Measurements from ENCODE around the gene TTLL12. TPM values are rescaled to one million over a fixed set of nuclear protein-coding genes. Genes with fewer than 3 reads are reported as not detected.

The TTLL12 gene
- total and polyA plus RNA-seq, 2 donors (not counting 1 experiment from before 2014, with no cell fraction given), result 11.0 to 21.3 TPM

DNA sequence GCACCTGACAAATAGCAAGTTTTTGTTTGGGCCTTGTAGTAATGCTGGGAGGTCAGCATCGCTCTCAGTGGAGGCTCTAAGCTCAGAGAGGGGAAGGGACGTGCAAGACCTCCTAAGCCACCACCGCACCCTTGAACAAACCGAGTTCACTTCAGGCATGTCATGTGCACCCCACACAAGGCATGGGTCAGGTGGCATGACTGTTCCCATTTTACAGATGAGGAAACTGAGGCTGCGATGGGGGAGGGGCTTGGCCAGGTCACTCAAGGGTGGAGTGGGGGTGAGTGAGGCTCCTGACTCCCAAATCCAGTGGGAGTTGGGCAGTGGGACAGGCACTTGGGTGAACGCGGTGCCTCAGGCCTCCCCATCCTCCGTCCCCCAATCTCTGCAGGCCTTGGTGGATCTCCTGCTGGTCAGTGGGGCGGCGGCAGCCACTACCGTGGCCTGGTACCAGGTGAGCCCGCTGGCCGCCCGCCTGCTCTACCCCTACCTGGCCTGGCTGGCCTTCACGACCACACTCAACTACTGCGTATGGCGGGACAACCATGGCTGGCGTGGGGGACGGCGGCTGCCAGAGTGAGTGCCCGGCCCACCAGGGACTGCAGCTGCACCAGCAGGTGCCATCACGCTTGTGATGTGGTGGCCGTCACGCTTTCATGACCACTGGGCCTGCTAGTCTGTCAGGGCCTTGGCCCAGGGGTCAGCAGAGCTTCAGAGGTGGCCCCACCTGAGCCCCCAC, 24.4 kb downstream of the TTLL12 start:
- Mint-ChIP-seq H3K4me1 (peaks cover 11% of the 10 kb centered on the region), H3K27me3 (no peaks in the 10 kb centered on the region), H3K9me3 (ENCODE audit: insufficient read depth) (no peaks in the 10 kb centered on the region), H3K4me3 (no peak overlapping the region), H3K27ac (no peak overlapping the region)
- no peak for TF ChIP-seq EZH2 (IDR thresholded peaks at IDR 0.05; ENCODE audit: borderline replicate concordance, insufficient read depth, low read depth, low read length, poor library complexity, severe bottlenecking)
- TF ChIP-seq, protein P1, sequence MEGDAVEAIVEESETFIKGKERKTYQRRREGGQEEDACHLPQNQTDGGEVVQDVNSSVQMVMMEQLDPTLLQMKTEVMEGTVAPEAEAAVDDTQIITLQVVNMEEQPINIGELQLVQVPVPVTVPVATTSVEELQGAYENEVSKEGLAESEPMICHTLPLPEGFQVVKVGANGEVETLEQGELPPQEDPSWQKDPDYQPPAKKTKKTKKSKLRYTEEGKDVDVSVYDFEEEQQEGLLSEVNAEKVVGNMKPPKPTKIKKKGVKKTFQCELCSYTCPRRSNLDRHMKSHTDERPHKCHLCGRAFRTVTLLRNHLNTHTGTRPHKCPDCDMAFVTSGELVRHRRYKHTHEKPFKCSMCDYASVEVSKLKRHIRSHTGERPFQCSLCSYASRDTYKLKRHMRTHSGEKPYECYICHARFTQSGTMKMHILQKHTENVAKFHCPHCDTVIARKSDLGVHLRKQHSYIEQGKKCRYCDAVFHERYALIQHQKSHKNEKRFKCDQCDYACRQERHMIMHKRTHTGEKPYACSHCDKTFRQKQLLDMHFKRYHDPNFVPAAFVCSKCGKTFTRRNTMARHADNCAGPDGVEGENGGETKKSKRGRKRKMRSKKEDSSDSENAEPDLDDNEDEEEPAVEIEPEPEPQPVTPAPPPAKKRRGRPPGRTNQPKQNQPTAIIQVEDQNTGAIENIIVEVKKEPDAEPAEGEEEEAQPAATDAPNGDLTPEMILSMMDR (IDR thresholded peaks at IDR 0.05), result no peak
- no peaks in the 10 kb centered on the region for H3K9me3 ChIP-seq (ENCODE audit: control extremely low read depth in 1 of 3, control insufficient read depth in 2 of 3, insufficient read depth in 1 of 3, low read length in 2 of 3)
- intact Hi-C loops (cut with micrococcal nuclease), result no loop called here
- peaks cover 11% of the 10 kb centered on the region for H4K20me1 ChIP-seq (ENCODE audit: control insufficient read depth, insufficient read depth, low read length, poor library complexity, severe bottlenecking)
- ATAC-seq (ENCODE audit: low read depth) (no peak), DNase-seq (no peak)
- peaks cover 0 to 5% of the 10 kb centered on the region in 2 experiments for H3K36me3 ChIP-seq (replicated peaks in 1 of 2; ENCODE audit: control extremely low read depth in 1 of 2, control insufficient read depth in 1 of 2, extremely low read depth in 1 of 2, insufficient read depth in 2 of 2, low read length in 1 of 2)
- H3K9ac ChIP-seq (ENCODE audit: low read length), result no peak overlapping the region
- H3K27me3 ChIP-seq (replicated peaks in 1 of 4; ENCODE audit: control extremely low read depth in 1 of 4, control insufficient read depth in 3 of 4, insufficient read depth in 4 of 4, low read length in 3 of 4), result no peaks in the 10 kb centered on the region
- ChIA-PET POLR2A (interaction anchor here (0.7 kb wide), 1 partner anchor 19 kb away, joined by 3 read pairs; no protein-coding TSS in a partner anchor), CTCF (interaction anchor here (0.5 to 1.5 kb wide), 2 partner anchors 15 to 29 kb away, joined by 3 read pairs; no protein-coding TSS in a partner anchor)
- 97% methylated on average over 21 of the region's 24 CpGs for WGBS (ENCODE audit: insufficient coverage)
- H3K4me3 ChIP-seq (ENCODE audit: control extremely low read depth in 1 of 5, extremely low read depth in 1 of 5, insufficient read depth in 1 of 5, low read depth in 2 of 5, low read length in 4 of 5), result no peak overlapping the region
- H2AFZ ChIP-seq (ENCODE audit: insufficient read depth, low read depth, low read length, poor library complexity, severe bottlenecking), result no peak overlapping the region
- H3K4me1 ChIP-seq (ENCODE audit: control insufficient read depth in 2 of 2, insufficient read depth in 2 of 2, low read length in 2 of 2), result peaks cover 0 to 12% of the 10 kb centered on the region in 2 donors
- H3K4me2 ChIP-seq (replicated peaks; ENCODE audit: low read depth, low read length, poor library complexity, severe bottlenecking), result no peak overlapping the region
- H3K79me2 ChIP-seq (ENCODE audit: control insufficient read depth, insufficient read depth, low read length), result no peaks in the 10 kb centered on the region
- H3K27ac ChIP-seq (ENCODE audit: low read length in 2 of 2), result no peak overlapping the region

DNA sequence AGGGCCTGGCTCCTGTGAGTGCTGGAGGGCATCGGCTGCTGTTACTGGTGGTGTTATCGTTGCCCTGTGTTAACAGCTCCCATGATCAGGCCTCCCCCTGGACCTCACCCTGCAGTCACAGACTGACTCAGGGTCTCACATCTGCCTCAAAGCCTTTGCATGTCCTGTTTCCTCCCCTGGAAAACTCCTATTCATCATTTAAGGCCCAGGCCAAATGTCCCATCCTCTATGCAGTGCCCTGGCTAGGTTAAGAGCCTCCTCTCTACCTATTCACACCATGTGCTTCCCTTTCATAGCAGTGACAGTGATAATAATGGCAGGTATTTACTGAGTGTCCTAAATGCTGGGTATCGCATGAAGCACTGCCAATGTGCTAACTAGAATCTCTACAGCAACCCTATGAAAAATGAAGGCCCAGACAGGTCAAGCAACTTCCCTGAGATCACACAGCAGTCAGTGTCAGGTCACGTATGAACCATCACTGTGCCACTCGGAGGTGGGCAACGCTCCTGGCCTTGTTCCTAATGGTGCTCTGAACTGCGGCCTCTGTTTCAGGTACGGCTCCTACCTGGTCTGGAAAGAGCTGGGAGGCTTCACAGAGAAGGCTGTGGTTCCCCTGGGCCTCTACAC, 26.3 kb downstream of the TTLL12 start:
- TF ChIP-seq EZH2 (IDR thresholded peaks at IDR 0.05; ENCODE audit: borderline replicate concordance, insufficient read depth, low read depth, low read length, poor library complexity, severe bottlenecking), result no peak
- TF ChIP-seq, protein P1 (IDR thresholded peaks at IDR 0.05), result no peak
- Histone ChIP-seq H3K4me3 (ENCODE audit: control extremely low read depth in 1 of 5, extremely low read depth in 1 of 5, insufficient read depth in 1 of 5, low read depth in 2 of 5, low read length in 4 of 5) (no peak overlapping the region), H3K79me2 (ENCODE audit: control insufficient read depth, insufficient read depth, low read length) (no peaks in the 10 kb centered on the region), H3K4me2 (replicated peaks; ENCODE audit: low read depth, low read length, poor library complexity, severe bottlenecking) (no peak overlapping the region), H3K9me3 (ENCODE audit: control extremely low read depth in 1 of 3, control insufficient read depth in 2 of 3, insufficient read depth in 1 of 3, low read length in 2 of 3) (no peaks in the 10 kb centered on the region), H4K20me1 (ENCODE audit: control insufficient read depth, insufficient read depth, low read length, poor library complexity, severe bottlenecking) (peaks cover 15% of the 10 kb centered on the region), H3K4me1 (ENCODE audit: control insufficient read depth in 2 of 2, insufficient read depth in 2 of 2, low read length in 2 of 2) (peaks cover 0 to 12% of the 10 kb centered on the region in 2 donors), H3K27ac (ENCODE audit: low read length in 2 of 2) (no peak overlapping the region), H3K27me3 (replicated peaks in 1 of 4; ENCODE audit: control extremely low read depth in 1 of 4, control insufficient read depth in 3 of 4, insufficient read depth in 4 of 4, low read length in 3 of 4) (no peaks in the 10 kb centered on the region), H2AFZ (ENCODE audit: insufficient read depth, low read depth, low read length, poor library complexity, severe bottlenecking) (no peak overlapping the region), H3K36me3 (replicated peaks in 1 of 2; ENCODE audit: control extremely low read depth in 1 of 2, control insufficient read depth in 1 of 2, extremely low read depth in 1 of 2, insufficient read depth in 2 of 2, low read length in 1 of 2) (peaks cover 0 to 5% of the 10 kb centered on the region in 2 experiments), H3K9ac (ENCODE audit: low read length) (no peak overlapping the region)
- Mint-ChIP-seq H3K27me3 (no peaks in the 10 kb centered on the region), H3K4me1 (peaks cover 13% of the 10 kb centered on the region), H3K9me3 (ENCODE audit: insufficient read depth) (no peaks in the 10 kb centered on the region), H3K4me3 (no peak overlapping the region), H3K27ac (peak overlapping the region; percentile 22)
- DNase-seq (no peak), ATAC-seq (ENCODE audit: low read depth) (no peak)
- intact Hi-C loops (cut with micrococcal nuclease), result no loop called here
- 99% methylated on average over 8 of the region's 8 CpGs for WGBS (ENCODE audit: insufficient coverage)
- ChIA-PET CTCF (no interaction called here), POLR2A (no interaction called here)

Measured in B cell (primary cell).